Colonic mucosa (tissue), 4 donors: Measurements from ENCODE around the gene MMP25. TPM values are rescaled to one million over a fixed set of nuclear protein-coding genes. Genes with fewer than 3 reads are reported as not detected.

Experiments
- DNase-seq: peaks from one replicate; pipeline ENCODE4 v3.0.0-alpha.2; 2020
- H3K27ac ChIP-seq: fragments of 200-600 bp; one replicate; pipeline ENCODE4 v1.8.0; 2021
- H3K27me3 ChIP-seq: fragments of 200-600 bp; one replicate; pipeline ENCODE4 v1.8.0; 2021
- H3K36me3 ChIP-seq: fragments of 200-600 bp; one replicate; pipeline ENCODE4 v1.8.0; 2021
- H3K4me1 ChIP-seq: fragments of 200-600 bp; one replicate; pipeline ENCODE4 v1.8.0; 2021; ENCODE audit warnings: mild to moderate bottlenecking
- H3K4me3 ChIP-seq: fragments of 200-600 bp; one replicate; pipeline ENCODE4 v1.8.0; 2021
- H3K9ac ChIP-seq, 2 donors: one replicate each; pipeline ENCODE4 v1.7.0; 2013; ENCODE audit warnings: control low read depth in 2 of 2, low read depth in 2 of 2, low read length in 2 of 2
- H3K9me3 ChIP-seq: fragments of 200-600 bp; one replicate; pipeline ENCODE4 v1.8.0; 2021
- intact Hi-C: fragments of 100-400 bp; cut with DNase I; formaldehyde crosslinking; loops from one replicate; pipeline ENCODE4 v1.14.1; 2022
- total RNA-seq, 2 donors: library from RNA; stranded (reverse); fragmentation: NEBNext Ultra II Directional in 1 of 2; extraction: Animal tissue kit (Norgen Biotek cat#: 25700) in 1 of 2; gene quantifications; one replicate each; pipeline ENCODE4 v1.2.1, GENCODE V29; 2021
- TF ChIP-seq, protein P1 (sequence below): fragments of 200-600 bp; IDR thresholded peaks from one replicate; pipeline ENCODE4 v1.8.0; 2022; ENCODE audit warnings: antibody characterized with exemption, mild to moderate bottlenecking
- donor health status: healthy.
- donor health status: DM: no; HTN: no; CAD: no.
- donor health status: DM: no; HTN: no; CAD: no.

MMP25 gene
- total RNA-seq, 2 donors from 2014 or later: 0.44 to 0.88 TPM

DNA sequence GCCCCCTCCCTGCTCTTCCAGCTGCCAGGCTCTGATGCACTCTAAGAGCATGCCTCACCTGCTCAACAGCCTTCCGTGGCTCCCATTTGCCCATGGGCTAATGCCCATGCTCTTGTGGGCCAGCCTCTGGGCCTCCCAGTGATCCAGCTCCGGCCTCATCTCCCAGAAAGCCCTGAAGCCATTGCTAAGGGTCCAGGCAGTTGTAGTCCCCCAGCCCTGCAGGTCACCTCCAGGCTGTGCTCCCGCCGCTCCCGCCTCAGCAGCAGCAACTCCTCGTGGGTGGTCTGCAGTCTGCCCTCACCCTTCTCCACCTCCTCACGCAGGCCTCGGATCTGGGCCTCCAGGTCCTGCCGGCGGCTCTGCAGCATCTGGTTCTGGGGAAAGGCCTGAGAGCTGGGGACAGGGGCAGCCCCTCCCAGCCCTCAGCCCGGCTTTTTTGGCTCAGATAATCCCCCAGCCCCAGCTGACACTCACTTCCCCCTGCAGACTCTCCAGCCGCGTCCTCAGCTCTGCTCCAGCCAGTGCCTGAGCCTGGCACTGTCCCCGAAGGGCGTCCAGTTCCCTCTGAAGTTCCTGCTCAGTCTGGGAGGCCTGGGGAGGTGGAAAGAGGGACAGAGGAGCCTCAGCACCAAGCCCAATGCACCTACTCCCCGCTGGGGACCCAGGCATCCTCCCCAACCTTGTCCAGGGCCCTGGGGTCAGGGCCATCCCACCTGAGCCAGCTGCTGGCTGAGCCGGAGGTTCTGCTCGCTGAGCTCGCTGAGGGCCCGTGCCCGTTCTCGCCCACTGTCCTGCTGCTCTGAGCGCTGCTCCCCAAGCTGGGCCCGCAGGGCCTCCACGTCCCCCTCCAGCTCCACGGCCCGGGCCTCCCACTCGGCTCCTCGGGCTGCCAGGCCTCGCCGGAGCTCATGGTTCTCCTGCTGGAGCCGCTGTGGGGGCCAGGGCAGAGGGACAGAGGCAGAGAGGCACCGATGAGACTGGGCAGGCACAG lies 15.8 kb upstream of the MMP25 start:
- Histone ChIP-seq H3K36me3 (no peaks in the 10 kb centered on the region), H3K9me3 (no peaks in the 10 kb centered on the region), H3K27me3 (peaks cover 11% of the 10 kb centered on the region), H3K4me3 (no peak overlapping the region), H3K9ac (no peak overlapping the region), H3K27ac (no peak overlapping the region), H3K4me1 (peaks cover 12% of the 10 kb centered on the region)
- TF ChIP-seq, protein P1, sequence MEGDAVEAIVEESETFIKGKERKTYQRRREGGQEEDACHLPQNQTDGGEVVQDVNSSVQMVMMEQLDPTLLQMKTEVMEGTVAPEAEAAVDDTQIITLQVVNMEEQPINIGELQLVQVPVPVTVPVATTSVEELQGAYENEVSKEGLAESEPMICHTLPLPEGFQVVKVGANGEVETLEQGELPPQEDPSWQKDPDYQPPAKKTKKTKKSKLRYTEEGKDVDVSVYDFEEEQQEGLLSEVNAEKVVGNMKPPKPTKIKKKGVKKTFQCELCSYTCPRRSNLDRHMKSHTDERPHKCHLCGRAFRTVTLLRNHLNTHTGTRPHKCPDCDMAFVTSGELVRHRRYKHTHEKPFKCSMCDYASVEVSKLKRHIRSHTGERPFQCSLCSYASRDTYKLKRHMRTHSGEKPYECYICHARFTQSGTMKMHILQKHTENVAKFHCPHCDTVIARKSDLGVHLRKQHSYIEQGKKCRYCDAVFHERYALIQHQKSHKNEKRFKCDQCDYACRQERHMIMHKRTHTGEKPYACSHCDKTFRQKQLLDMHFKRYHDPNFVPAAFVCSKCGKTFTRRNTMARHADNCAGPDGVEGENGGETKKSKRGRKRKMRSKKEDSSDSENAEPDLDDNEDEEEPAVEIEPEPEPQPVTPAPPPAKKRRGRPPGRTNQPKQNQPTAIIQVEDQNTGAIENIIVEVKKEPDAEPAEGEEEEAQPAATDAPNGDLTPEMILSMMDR: no peak
- intact Hi-C loops: no loop called here
- DNase-seq: no peak

- Histone ChIP-seq H3K4me1 (peaks cover 12% of the 10 kb centered on the region), H3K4me3 (no peak overlapping the region), H3K27ac (no peak overlapping the region), H3K9me3 (no peaks in the 10 kb centered on the region), H3K9ac (no peak overlapping the region), H3K36me3 (no peaks in the 10 kb centered on the region), H3K27me3 (peaks cover 16% of the 10 kb centered on the region)
- TF ChIP-seq, protein P1: no peak
- intact Hi-C loops: no loop called here
- DNase-seq: no peak
Observed at GRCh38 chr16:3032624-3033023, 13.7 kb upstream of the MMP25 start.

DNA sequence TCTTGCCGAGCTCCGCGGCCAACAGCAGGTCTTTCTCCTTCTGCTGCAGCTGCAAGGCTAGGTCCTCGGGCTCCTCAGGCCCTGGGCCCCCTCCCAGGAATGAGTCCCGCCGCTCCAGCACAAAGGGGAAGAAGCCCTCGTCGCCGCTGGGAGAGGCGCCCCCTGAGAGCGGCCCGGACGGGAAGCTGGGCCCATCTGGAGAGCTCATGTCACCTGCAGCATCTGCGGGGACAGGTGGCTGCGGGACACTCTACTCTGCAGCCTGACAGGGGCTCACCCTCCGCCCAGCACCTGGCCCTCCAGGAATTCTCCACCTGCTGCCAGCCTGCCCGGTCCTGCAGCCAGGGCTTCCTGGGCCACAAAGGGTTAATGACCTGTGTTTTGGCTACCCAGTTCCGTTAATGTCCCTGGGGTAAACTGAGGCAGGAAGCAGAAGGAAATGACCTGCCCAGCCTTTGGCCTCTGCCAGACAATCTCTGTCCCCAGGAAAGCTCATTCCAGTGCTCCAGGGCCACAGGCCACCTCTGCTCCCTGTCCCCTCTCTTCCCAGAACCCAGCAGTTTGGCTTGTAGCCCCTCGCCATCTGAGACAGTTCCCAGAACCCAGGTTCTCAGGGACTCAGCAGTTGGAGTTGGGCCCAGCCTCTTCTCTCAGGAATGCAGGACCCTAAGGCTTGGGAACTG lies 10.9 kb upstream of the MMP25 start:
- Histone ChIP-seq H3K4me1 (peaks cover 9% of the 10 kb centered on the region), H3K27me3 (peaks cover 12% of the 10 kb centered on the region), H3K9me3 (no peaks in the 10 kb centered on the region), H3K4me3 (peak overlapping the region; percentile 54), H3K9ac (peak overlapping the region in 1 of 2 donors; percentile 82), H3K36me3 (no peaks in the 10 kb centered on the region), H3K27ac (no peak overlapping the region)
- TF ChIP-seq, protein P1: no peak
- intact Hi-C loops: no loop called here
- no peak for DNase-seq

DNA sequence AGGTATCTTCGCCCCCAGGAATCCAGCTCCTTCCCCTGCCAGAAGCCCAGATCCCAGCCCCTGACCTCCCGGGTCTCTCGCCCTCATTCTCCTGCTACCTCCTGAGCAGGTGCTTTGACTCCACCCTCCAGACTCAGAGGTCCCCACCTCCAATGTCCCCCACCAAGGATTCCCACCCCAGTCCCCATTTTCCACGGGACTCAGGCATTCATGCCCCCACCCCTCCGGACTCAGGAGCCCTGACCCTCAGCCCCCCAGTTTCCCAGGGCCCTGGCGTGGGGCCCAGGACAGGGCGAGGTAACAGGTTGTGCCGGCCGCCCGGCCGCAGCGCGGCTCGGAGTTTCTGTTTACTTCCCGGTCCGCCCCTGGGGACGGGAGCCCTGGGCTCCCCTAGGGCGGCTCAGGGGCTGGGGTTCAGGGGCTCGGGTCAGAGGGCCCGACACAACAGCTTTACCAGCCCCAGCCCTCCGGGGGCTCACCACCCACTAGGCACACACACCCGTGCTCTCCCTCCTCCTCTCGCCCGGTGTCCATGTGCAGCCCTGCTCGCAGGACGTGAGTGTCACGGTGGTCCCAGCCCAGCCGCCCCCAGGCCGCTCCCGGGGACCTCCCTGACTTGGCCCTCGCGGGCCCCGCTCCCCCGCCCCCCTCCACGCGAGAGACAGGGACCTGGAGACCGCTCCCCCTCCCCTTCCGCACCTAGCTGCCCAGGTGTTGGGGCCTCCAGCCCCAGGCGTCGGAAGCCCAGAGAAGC lies 10.2 kb upstream of the MMP25 start:
- Histone ChIP-seq H3K36me3 (no peaks in the 10 kb centered on the region), H3K9ac (peak overlapping the region; percentile 61 to 82), H3K4me3 (peak overlapping the region; percentile 54), H3K27ac (peak overlapping the region; percentile 62), H3K27me3 (peaks cover 12% of the 10 kb centered on the region), H3K9me3 (no peaks in the 10 kb centered on the region), H3K4me1 (peaks cover 9% of the 10 kb centered on the region)
- TF ChIP-seq, protein P1: no peak
- intact Hi-C loops: no loop called here
- peak; percentile 67 for DNase-seq

- no peaks in the 10 kb centered on the region for H3K9me3 ChIP-seq
- intact Hi-C loops: no loop called here
- peak; percentile 90 for DNase-seq
- TF ChIP-seq, protein P1: no peak
- peak within 1 kb of the TSS; percentile 54 for H3K4me3 ChIP-seq
- peaks cover 9% of the 10 kb centered on the region for H3K4me1 ChIP-seq
- peak within 1 kb of the TSS; percentile 61 to 82 for H3K9ac ChIP-seq
- peaks cover 12% of the 10 kb centered on the region for H3K27me3 ChIP-seq
- H3K27ac ChIP-seq: peak within 1 kb of the TSS; percentile 62
- no peaks in the 10 kb centered on the region for H3K36me3 ChIP-seq
Observed at GRCh38 chr16:3036726-3037315, 9.5 kb upstream of the MMP25 start, which contains the start of gene BICDL2. TSS of gene BICDL2 (minus strand) at chr16:3036944. CDS start at chr16:3035496, 1,448 bp downstream.
